H1 (cell line): ENCODE measurements around the gene IVNS1ABP. TPM values are rescaled to one million over a fixed set of nuclear protein-coding genes. Genes with fewer than 3 reads are reported as not detected.

ENCODE experiments used
- CTCF ChIA-PET: fragments of 300-600 bp; sonication (Branson Sonifier 250); formaldehyde crosslinking; loops from one replicate; lab custom pipeline; 2021; ENCODE audit not compliant: partially characterized antibody; lab: Charles Lee
- POLR2A ChIA-PET: fragments of 300-600 bp; sonication (Branson Sonifier 250); formaldehyde crosslinking; loops from one replicate; lab custom pipeline; 2021; ENCODE audit warnings: inconsistent platforms; ENCODE audit not compliant: partially characterized antibody; lab: Charles Lee
- DNase-seq, 2 experiments: peaks; one replicate each; pipeline versions ENCODE4 v3.0.0 to v3.0.0-alpha.2; 2010 to 2022; ENCODE audit warnings: low spot score in 2 of 2, low read depth in 1 of 2, mixed read lengths in 1 of 2
- FAIRE-seq: peaks from 2 replicates; lab custom pipeline; 2011; peaks lifted over from hg19 to GRCh38; lab: Jason Lieb, UNC
- H2AFZ ChIP-seq: 2 replicates; pipeline ENCODE4 v1.8.1; 2012; ENCODE audit warnings: low read length, inconsistent platforms
- H2AK5ac ChIP-seq: 2 replicates; pipeline ENCODE4 v1.6.1; 2013; ENCODE audit warnings: low read depth, low read length
- H2BK120ac ChIP-seq: replicated peaks from 2 replicates; pipeline ENCODE3; 2013; ENCODE audit warnings: low read depth, low read length, inconsistent platforms
- H2BK12ac ChIP-seq: 2 replicates; pipeline ENCODE4 v1.6.1; 2013; ENCODE audit warnings: low read depth, low read length
- H2BK15ac ChIP-seq: 2 replicates; pipeline ENCODE4 v1.6.1; 2013; ENCODE audit warnings: low read length
- H2BK20ac ChIP-seq: 2 replicates; pipeline ENCODE4 v1.6.1; 2013; ENCODE audit warnings: low read length
- H2BK5ac ChIP-seq: 2 replicates; pipeline ENCODE4 v1.6.1; 2013; ENCODE audit warnings: low read depth, low read length
- H3K14ac ChIP-seq: 2 replicates; pipeline ENCODE4 v1.6.1; 2013; ENCODE audit warnings: inconsistent platforms; ENCODE audit not compliant: insufficient read length
- H3K18ac ChIP-seq: 2 replicates; pipeline ENCODE4 v1.6.1; 2013; ENCODE audit warnings: low read length; ENCODE audit errors: extremely low read depth
- H3K23ac ChIP-seq: 2 replicates; pipeline ENCODE4 v1.6.1; 2013; ENCODE audit warnings: inconsistent platforms; ENCODE audit not compliant: insufficient read length
- H3K23me2 ChIP-seq: 2 replicates; pipeline ENCODE4 v1.6.1; 2013; ENCODE audit warnings: low read depth, low read length
- H3K27ac ChIP-seq: 2 replicates; pipeline ENCODE4 v1.6.1; 2011; ENCODE audit warnings: low read depth, low read length, inconsistent platforms
- H3K27me3 ChIP-seq, 4 experiments: replicated peaks in 1 of 4; 1 replicate in 1 of 4; 2 replicates in 3 of 4; pipeline versions ENCODE4 v1.6.1 to v1.8.1; 2011 to 2013; ENCODE audit warnings: low read length in 3 of 4, mild to moderate bottlenecking in 3 of 4, inconsistent platforms in 2 of 4, mixed read lengths in 2 of 4, moderate library complexity in 1 of 4; ENCODE audit not compliant: control insufficient read depth in 3 of 4, insufficient read depth in 3 of 4; ENCODE audit errors: extremely low read depth in 1 of 4
- H3K36me3 ChIP-seq, 4 experiments: 2 replicates each; pipeline versions ENCODE4 v1.6.1 to v1.8.1; 2011 to 2013; ENCODE audit warnings: mild to moderate bottlenecking in 4 of 4, low read length in 3 of 4, moderate library complexity in 2 of 4, control low read depth in 1 of 4, inconsistent platforms in 1 of 4; ENCODE audit not compliant: insufficient read depth in 4 of 4, control insufficient read depth in 2 of 4
- H3K4ac ChIP-seq: replicated peaks from 2 replicates; pipeline ENCODE3; 2013; ENCODE audit warnings: low read length, low read depth, mixed read lengths, inconsistent platforms; ENCODE audit not compliant: insufficient read length
- H3K4me1 ChIP-seq, 4 experiments: replicated peaks in 1 of 4; 1 replicate in 1 of 4; 2 replicates in 3 of 4; pipeline versions ENCODE4 v1.6.1 to v1.8.1; 2011 to 2013; ENCODE audit warnings: low read length in 3 of 4, inconsistent platforms in 2 of 4, mixed read lengths in 1 of 4; ENCODE audit not compliant: insufficient read depth in 4 of 4, control insufficient read depth in 3 of 4
- H3K4me2 ChIP-seq, 2 experiments: 2 replicates each; pipeline versions ENCODE4 v1.6.1 to v1.8.1; 2011 to 2013; ENCODE audit warnings: low read depth in 2 of 2, low read length in 2 of 2, control low read depth in 1 of 2, inconsistent platforms in 1 of 2, mild to moderate bottlenecking in 1 of 2; ENCODE audit not compliant: insufficient read depth in 1 of 2
- H3K4me3 ChIP-seq, 4 experiments: fragments of 200-600, 300-600 bp in 1 of 4; sonication (generic), shearing (Covaris generic), sonication (Bioruptor Twin) in 1 of 4; 2 replicates each; pipeline versions ENCODE4 v1.5.1 to v1.8.1; 2011 to 2016; ENCODE audit warnings: low read length in 4 of 4, low read depth in 3 of 4, control low read depth in 2 of 4, inconsistent platforms in 2 of 4, mild to moderate bottlenecking in 2 of 4, mixed read lengths in 1 of 4, moderate library complexity in 1 of 4; ENCODE audit not compliant: insufficient read depth in 2 of 4; ENCODE audit errors: extremely low read depth in 1 of 4
- H3K56ac ChIP-seq: replicated peaks from 2 replicates; pipeline ENCODE3; 2013; ENCODE audit warnings: low read depth, mild to moderate bottlenecking, mixed read lengths, low read length, inconsistent platforms; ENCODE audit not compliant: insufficient read length
- H3K79me1 ChIP-seq: 2 replicates; pipeline ENCODE4 v1.6.1; 2013; ENCODE audit warnings: low read depth, low read length, control low read depth
- H3K79me2 ChIP-seq, 2 experiments: 2 replicates each; pipeline versions ENCODE4 v1.6.1 to v1.8.1; 2012 to 2013; ENCODE audit warnings: low read length in 2 of 2, mild to moderate bottlenecking in 2 of 2, inconsistent platforms in 1 of 2; ENCODE audit not compliant: insufficient read depth in 2 of 2, control insufficient read depth in 1 of 2
- H3K9ac ChIP-seq, 4 experiments: replicated peaks in 1 of 4; 1 replicate in 1 of 4; 2 replicates in 3 of 4; pipeline versions ENCODE4 v1.6.1 to v1.8.1; 2011 to 2013; ENCODE audit warnings: low read depth in 3 of 4, low read length in 3 of 4, control low read depth in 2 of 4, mild to moderate bottlenecking in 2 of 4, moderate library complexity in 2 of 4, inconsistent platforms in 1 of 4; ENCODE audit errors: extremely low read depth in 1 of 4
- H3K9me3 ChIP-seq, 2 experiments: 2 replicates each; pipeline versions ENCODE4 v1.6.1 to v1.8.1; 2012 to 2013; ENCODE audit warnings: mild to moderate bottlenecking in 2 of 2, moderate library complexity in 2 of 2, control low read depth in 1 of 2, inconsistent platforms in 1 of 2, low read depth in 1 of 2, low read length in 1 of 2, mixed read lengths in 1 of 2; ENCODE audit not compliant: insufficient read depth in 2 of 2
- H4K20me1 ChIP-seq, 2 experiments: replicated peaks in 1 of 2; 2 replicates each; pipeline versions ENCODE3 to v1.8.1; 2011 to 2013; ENCODE audit warnings: inconsistent platforms in 2 of 2, low read length in 2 of 2, mild to moderate bottlenecking in 1 of 2; ENCODE audit not compliant: insufficient read depth in 2 of 2, control insufficient read depth in 1 of 2
- H4K5ac ChIP-seq: 2 replicates; pipeline ENCODE4 v1.6.1; 2013; ENCODE audit warnings: low read length, low read depth, mixed read lengths, inconsistent platforms; ENCODE audit not compliant: insufficient read length
- H4K8ac ChIP-seq: 2 replicates; pipeline ENCODE4 v1.8.0; 2013; ENCODE audit warnings: mild to moderate bottlenecking, moderate library complexity, low read length, inconsistent platforms; ENCODE audit not compliant: insufficient read depth; ENCODE audit errors: extremely low read depth
- H4K91ac ChIP-seq: replicated peaks from 2 replicates; pipeline ENCODE3; 2013; ENCODE audit warnings: low read length, mixed read lengths, inconsistent platforms; ENCODE audit not compliant: insufficient read length
- CBX8 ChIP-seq: fragments of 300-800, 300-1000 bp; sonication (generic); IDR thresholded peaks from 2 replicates; pipeline ENCODE4 v1.7.1; 2016; ENCODE audit warnings: low read depth, low read length, borderline replicate concordance
- CEBPB ChIP-seq: IDR thresholded peaks from 2 replicates; pipeline ENCODE4 v1.6.1; 2012; ENCODE audit warnings: low read depth, low read length
- CHD2 ChIP-seq: IDR thresholded peaks from 2 replicates; pipeline ENCODE4 v1.6.1; 2012; ENCODE audit warnings: low read length, improper control_type of control experiment
- EGR1 ChIP-seq: IDR thresholded peaks from 2 replicates; pipeline ENCODE4 v1.6.1; 2011; ENCODE audit warnings: low read depth, low read length, borderline replicate concordance
- EZH2 ChIP-seq: fragments of 200-600 bp; sonication (generic); IDR thresholded peaks from 2 replicates; pipeline ENCODE4 v1.7.1; 2012; ENCODE audit warnings: low read depth, mild to moderate bottlenecking, moderate library complexity, low read length, inconsistent platforms; ENCODE audit not compliant: severe bottlenecking
- GTF2F1 ChIP-seq: IDR thresholded peaks from 2 replicates; pipeline ENCODE4 v1.6.1; 2012; ENCODE audit warnings: low read depth, low read length, improper control_type of control experiment, borderline replicate concordance
- NANOG ChIP-seq: IDR thresholded peaks from 2 replicates; pipeline ENCODE4 v1.6.1; 2011; ENCODE audit warnings: low read length, low read depth, mild to moderate bottlenecking, inconsistent platforms; ENCODE audit not compliant: insufficient read depth, poor library complexity, severe bottlenecking
- POLR2A ChIP-seq, 2 experiments: IDR thresholded peaks; 1 replicate in 1 of 2; 2 replicates in 1 of 2; pipeline ENCODE4 v1.6.1; 2011; ENCODE audit warnings: low read depth in 2 of 2, low read length in 2 of 2, mild to moderate bottlenecking in 2 of 2; ENCODE audit errors: control extremely low read depth in 1 of 2
- RNF2 ChIP-seq: fragments of 200-900, 300-1000 bp; sonication (generic); IDR thresholded peaks from 2 replicates; pipeline ENCODE4 v1.7.1; 2016; ENCODE audit warnings: borderline replicate concordance, low read depth, mild to moderate bottlenecking, antibody characterized with exemption, low read length; ENCODE audit not compliant: poor library complexity, severe bottlenecking; ENCODE audit errors: missing control alignments
- SUZ12 ChIP-seq: fragments of 200-600 bp; sonication (generic); IDR thresholded peaks from 2 replicates; pipeline ENCODE4 v1.6.1; 2012; ENCODE audit warnings: mild to moderate bottlenecking, inconsistent platforms, low read length, moderate library complexity, mixed read lengths
- TAF1 ChIP-seq: IDR thresholded peaks from 2 replicates; pipeline ENCODE4 v1.6.1; 2011; ENCODE audit warnings: mild to moderate bottlenecking, low read depth, low read length
- WGBS, 2 experiments: shearing (Covaris generic) in 1 of 2; methylation state at CpG; one replicate each; pipeline versions ENCODE4 v1.1.6 to v1.1.7; 2013 to 2015; ENCODE audit warnings: low lambda C conversion rate in 2 of 2, mixed read lengths in 2 of 2, inconsistent platforms in 1 of 2, low coverage in 1 of 2, missing lambda C conversion rate in 1 of 2; ENCODE audit not compliant: insufficient replicate concordance in 2 of 2, insufficient coverage in 1 of 2, insufficient read length in 1 of 2; ENCODE audit errors: extremely low coverage in 1 of 2, missing lambda C conversion rate in 1 of 2; 5-methylcytosine and 5-hydroxymethylcytosine counted together
- polyA plus RNA-seq, 7 experiments: library from polyadenylated mRNA; depleted of rRNA in 3 of 7; stranded (reverse) in 5 of 7; unstranded in 2 of 7; fragments of >200 nt in 5 of 7; fragments of 200-250 nt in 2 of 7; gene quantifications; 1 replicate in 5 of 7; 2 replicates in 1 of 7; 4 replicates in 1 of 7; pipeline versions ENCODE4 v1.2.1 to v1.2.3, GENCODE V29; 2011 to 2013; ENCODE audit warnings: missing spikeins in 2 of 7, mixed read lengths in 2 of 7
- total RNA-seq: library from RNA; stranded (reverse); fragmentation: NEBNext Ultra II Directional; extraction: Animal tissue kit (Norgen Biotek cat#: 25700); gene quantifications from 2 replicates; pipeline ENCODE4 v1.2.1, GENCODE V29; 2021
- TF ChIP-seq, protein P1 (sequence below): IDR thresholded peaks from 2 replicates; pipeline ENCODE4 v1.6.1; 2012; ENCODE audit warnings: low read length, inconsistent platforms
- TF ChIP-seq, protein P2 (sequence below): IDR thresholded peaks from 2 replicates; pipeline ENCODE4 v1.6.1; 2012; ENCODE audit warnings: inconsistent platforms

Gene IVNS1ABP
- total and polyA plus RNA-seq, 2 of the 8 experiments (the other 6 are each of a cell fraction or from before 2014, with no cell fraction given), result 65.9 to 189 TPM

DNA sequence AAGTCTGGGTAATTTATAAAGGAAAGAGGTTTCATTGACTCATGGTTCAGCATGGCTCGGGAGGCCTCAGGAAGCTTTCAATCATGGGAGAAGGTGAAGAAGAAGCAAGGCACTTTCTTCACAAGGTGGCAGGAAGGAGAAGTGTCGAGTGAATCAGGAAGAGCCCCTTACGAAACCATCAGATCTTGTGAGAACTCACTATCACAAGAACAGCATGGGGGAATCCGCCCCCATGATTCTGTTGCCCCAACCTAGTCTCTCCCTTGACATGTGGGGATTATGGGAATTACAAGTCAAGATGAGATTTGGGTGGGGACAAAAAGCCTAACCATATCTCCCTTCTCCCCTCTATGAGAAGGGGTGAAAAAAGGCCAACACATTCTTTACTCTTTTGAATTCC is 11.2 kb upstream of the IVNS1ABP start:
- Histone ChIP-seq H3K18ac (no peak overlapping the region), H3K36me3 (no peaks in the 10 kb centered on the region), H3K27ac (no peak overlapping the region), H3K23ac (no peak overlapping the region), H3K9ac (no peak overlapping the region), H4K5ac (no peak overlapping the region), H2BK120ac (no peak overlapping the region), H3K4me3 (no peak overlapping the region), H3K79me1 (no peaks in the 10 kb centered on the region), H4K8ac (no peak overlapping the region), H2BK5ac (no peak overlapping the region), H3K27me3 (no peaks in the 10 kb centered on the region), H3K56ac (no peak overlapping the region), H3K23me2 (no peaks in the 10 kb centered on the region), H3K14ac (no peak overlapping the region), H4K91ac (no peak overlapping the region), H2AFZ (no peak overlapping the region), H3K4ac (no peak overlapping the region), H4K20me1 (no peaks in the 10 kb centered on the region), H3K9me3 (no peaks in the 10 kb centered on the region), H2BK15ac (no peak overlapping the region), H2BK20ac (no peak overlapping the region), H3K79me2 (no peaks in the 10 kb centered on the region), H3K4me1 (peaks cover 0 to 3% (median 1%) of the 10 kb centered on the region in 4 experiments; a peak in 2 of 7 replicates), H2AK5ac (no peak overlapping the region), H2BK12ac (no peak overlapping the region), H3K4me2 (no peak overlapping the region)
- WGBS, 2 experiments, result 90% methylated on average over 3 of the region's 4 CpGs; no CpG with 5 or more reads in 1 of the 2 experiments
- ChIA-PET POLR2A (no interaction called here), CTCF (interaction anchor here (1.2 to 1.3 kb wide), 2 partner anchors 10 to 268 kb away, joined by 3 read pairs; no protein-coding TSS in a partner anchor)
- FAIRE-seq (no peak), DNase-seq (no peak)
- TF ChIP-seq SUZ12 (no peak), CHD2 (no peak), NANOG (no peak), TAF1 (no peak), EGR1 (no peak), GTF2F1 (no peak), EZH2 (no peak), RNF2 (no peak), POLR2A (IDR thresholded peaks at IDR 0.05; ENCODE audit: control extremely low read depth in 1 of 2, low read depth in 2 of 2, low read length in 2 of 2) (no peak), CBX8 (no peak), CEBPB (no peak)
- TF ChIP-seq, protein P1, sequence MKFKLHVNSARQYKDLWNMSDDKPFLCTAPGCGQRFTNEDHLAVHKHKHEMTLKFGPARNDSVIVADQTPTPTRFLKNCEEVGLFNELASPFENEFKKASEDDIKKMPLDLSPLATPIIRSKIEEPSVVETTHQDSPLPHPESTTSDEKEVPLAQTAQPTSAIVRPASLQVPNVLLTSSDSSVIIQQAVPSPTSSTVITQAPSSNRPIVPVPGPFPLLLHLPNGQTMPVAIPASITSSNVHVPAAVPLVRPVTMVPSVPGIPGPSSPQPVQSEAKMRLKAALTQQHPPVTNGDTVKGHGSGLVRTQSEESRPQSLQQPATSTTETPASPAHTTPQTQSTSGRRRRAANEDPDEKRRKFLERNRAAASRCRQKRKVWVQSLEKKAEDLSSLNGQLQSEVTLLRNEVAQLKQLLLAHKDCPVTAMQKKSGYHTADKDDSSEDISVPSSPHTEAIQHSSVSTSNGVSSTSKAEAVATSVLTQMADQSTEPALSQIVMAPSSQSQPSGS, result no peak
- TF ChIP-seq, protein P2, sequence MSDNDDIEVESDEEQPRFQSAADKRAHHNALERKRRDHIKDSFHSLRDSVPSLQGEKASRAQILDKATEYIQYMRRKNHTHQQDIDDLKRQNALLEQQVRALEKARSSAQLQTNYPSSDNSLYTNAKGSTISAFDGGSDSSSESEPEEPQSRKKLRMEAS, result no peak
